ENCODE measurements around the gene TIE1.

Gene TIE1

DNA sequence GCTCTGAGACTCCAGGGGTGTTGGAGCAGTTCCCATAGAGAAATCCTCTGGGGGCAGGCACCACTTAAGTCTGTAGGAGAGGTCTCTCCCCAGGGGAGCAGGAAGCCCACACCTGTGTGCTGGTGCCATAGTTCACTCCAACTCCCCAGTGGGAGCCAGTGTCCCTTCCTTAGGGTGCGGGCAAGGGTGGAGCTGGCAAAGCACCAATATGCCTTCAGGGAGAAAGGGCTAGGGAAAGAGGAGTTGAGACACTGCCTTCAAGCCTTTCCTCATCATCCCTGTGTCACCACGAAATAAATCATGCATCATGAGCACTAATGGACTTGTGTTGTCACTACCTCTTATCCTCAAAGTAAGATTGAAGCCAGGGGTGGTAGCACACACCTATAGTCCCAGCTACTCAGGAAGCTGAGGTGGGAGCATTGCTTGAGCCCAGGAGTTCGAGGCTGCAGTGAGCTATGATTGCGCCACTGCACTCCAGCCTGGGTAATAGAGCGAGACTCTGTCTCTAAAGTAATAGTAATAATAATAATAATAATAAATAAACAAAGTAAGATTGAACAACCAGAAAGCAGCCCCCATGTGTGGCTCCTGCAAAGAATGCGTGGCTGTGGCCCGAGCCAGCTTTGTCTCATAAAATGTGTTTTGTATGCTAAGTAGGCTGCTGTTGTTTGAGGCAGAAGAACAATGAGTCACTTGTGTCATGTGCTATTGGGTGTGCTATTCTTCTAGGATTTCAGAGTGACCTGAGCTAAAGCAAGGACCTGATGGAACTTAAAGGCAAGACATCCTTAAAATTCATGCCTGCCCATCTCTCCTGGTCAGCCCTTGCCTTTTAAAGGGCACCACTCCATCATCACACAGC is 6.7 kb upstream of the TIE1 start:
- DNase-seq (ENCODE audit: low spot score), result no peak

DNA sequence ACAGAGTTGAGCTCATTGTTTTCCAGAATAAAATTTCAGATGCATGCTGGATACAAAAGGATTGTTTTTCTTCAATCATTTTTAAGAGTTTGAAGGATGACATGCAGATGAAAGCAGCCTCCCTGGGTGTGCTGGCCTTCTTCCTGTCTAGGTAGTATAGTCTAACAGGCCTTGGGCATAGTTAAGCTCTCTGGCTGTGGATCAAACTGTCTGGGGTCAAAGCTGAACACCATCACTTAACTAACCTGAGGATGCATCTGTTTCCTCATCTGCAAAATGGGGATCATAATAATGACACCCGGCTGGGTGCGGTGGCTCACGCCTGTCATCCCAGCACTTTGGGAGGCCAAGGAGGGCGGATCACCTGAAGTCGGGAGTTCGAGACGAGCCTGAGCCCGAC is 6.0 kb upstream of the TIE1 start:
- no peak for DNase-seq (ENCODE audit: low spot score)

DNA sequence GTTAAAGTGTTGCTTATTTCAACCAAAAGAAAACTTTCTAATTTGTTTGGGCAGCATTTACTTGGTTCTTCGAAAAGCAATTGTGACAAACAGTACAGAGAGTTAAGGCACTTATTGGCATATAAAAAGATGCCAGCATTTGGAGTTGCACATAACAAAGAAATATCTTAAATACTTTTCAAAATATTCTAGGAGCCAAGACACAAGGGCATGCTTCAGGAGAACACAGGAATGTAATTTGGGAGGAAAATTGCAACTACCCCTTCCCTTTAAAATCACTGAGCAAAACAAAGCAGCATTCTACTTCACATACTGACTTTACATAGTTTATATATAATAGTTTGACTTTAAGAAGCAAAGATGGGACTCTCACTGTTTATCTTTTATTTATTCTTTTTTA is 4.6 kb upstream of the TIE1 start:
- DNase-seq (ENCODE audit: low spot score), result no peak

DNA sequence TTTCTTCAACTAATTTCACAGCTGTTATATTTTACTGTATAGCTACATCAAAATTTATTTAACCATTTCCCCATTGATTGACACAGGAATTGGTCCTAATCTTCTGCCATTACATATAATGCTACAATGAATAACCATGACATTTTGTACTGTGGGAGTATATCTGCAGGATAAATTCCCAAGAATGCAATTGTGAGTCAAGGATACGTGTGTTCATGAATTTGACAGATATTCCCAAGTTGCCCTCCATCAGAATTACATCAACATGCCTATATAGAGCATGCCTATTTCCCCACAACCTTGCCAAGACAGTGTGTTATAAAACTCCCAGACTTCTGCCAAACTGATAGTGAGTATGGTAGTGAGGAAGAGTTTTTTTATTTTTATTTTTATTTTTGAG is 2.7 kb upstream of the TIE1 start:
- no peak for DNase-seq (ENCODE audit: low spot score)

DNA sequence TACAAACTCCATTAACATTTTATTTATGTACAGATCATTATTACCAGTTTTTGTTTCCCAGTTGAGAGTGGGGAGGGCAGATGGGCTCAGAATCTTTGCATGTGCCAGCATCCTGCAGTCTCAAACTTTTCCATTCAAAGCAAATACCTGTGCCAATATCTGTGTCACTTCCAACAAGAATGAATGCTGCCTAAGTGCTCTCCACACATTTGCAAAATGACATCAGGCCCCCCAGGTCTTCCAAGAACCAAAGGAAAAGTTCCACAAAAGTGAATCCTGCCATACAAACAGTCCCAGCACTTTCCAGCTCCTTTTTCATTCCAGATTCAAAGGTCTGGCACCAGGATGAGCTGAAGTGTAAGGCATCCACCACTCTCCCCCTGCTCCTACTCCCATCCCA is 1.7 kb upstream of the TIE1 start:
- no peak for DNase-seq (ENCODE audit: low spot score)

DNA sequence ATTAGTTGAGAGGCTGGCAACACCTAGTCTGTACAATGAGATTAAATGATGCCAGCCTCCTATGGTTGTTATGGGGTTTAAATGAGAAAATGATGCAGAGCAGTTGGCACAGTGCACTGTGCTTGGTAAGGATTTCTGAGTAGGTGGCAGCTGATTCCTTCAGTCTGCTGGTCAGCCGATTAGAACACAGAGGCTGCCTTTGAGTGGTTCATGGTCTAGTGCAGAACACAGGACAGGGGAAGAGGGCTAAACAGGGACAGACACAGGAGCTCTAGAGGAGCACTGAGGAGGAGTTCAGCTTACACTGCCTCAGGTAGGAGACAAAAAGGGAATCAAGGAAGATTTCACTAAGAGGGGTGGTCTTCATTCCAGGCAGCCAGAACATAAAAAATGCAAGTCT is 1.4 kb downstream of the TIE1 start:
- no peak for DNase-seq (ENCODE audit: low spot score)

DNA sequence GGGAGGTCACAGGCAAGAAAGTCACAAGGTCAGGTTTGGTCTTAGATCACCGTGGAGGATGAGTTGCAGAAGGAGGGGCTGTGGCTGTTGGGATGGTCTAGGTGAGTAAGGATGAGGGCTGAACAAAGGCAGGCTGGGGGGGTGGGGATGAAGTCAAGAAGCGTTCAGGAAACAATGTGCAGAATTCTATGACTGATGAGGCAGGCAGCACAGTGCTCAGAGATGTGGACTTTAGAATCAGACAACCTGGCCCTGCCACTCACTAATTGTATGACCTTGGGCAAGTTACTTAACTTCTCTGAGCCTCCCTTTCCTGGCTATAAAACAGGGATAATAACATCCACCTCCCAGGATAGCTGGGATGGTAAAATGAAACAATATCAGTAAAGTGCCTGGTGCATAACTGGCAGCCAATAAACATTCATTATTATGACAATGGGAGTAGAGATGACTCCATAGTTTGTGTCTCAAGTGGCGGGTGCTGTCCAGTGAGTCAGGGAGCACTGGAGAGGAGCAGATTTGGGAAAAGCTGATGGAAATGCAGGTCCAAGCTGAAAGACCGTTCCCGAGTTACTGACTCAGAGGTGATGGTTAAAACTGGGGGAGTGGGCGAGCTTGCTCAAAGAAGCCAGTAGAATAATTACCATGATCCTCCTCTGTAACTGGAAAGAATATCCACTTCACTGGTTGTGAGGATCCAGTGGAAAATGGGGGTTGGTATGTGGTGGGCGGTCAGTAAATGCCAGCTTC is 2.1 kb downstream of the TIE1 start:
- no peak for DNase-seq (ENCODE audit: low spot score)

DNA sequence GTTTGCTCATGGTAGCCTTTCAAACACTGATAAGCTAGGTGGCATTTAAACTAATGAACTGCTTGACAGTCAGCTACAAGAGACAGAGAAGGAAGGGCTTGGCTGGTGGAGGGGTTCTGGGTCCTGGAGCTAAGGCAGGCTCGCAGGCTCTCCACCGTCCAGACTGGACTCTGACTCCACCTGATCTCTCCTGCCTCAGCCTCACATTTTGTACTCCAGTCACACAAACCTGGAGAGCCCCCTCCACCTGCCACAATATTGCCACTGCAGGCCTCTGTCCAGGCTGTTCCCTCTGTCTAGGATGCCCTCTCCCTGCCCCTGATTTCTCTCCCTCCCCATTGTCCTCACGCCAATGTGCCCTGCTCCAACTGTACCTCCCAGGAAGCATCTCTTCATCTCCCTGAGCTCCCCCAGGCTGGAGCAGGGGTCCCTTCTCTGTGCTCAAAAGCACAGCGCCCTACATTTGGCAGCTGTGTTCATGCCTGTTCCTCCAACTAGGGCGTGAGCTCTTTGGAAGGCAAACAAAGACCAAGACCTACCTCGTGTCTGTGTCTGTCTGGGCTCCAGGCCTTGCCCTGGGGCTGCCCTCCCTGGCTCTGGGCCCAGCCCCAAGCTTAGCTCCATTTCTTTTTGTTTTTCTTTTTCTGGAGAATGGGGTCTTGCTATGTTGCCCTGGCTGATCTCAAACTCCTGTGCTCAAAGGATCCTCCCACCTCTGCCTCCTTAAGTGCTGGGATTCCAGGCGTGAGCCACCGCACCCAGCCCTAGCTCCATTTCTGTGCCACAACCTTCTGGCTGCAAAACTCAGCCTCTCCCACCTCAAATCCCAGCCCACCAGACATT is 2.9 kb downstream of the TIE1 start:
- DNase-seq (ENCODE audit: low spot score), result no peak

DNA sequence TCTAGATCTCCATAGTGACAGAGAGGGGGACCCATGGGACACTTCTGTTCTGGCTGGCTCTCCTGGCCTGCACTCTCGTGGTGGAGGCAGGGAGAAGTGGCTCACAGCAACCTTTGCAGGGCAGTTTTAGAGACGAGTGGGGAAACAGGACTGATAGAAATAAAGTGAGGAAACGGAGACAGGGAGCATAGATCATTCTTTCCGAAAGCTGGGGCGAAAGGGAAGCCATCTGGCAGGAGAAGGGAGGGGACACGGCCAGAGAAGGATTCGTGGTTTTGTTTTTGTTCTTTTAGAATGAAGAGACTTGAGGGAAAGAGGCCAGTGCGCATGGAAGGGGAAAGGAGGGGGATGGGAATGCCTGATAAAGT is 3.5 kb downstream of the TIE1 start:
- DNase-seq (ENCODE audit: low spot score), result no peak

DNA sequence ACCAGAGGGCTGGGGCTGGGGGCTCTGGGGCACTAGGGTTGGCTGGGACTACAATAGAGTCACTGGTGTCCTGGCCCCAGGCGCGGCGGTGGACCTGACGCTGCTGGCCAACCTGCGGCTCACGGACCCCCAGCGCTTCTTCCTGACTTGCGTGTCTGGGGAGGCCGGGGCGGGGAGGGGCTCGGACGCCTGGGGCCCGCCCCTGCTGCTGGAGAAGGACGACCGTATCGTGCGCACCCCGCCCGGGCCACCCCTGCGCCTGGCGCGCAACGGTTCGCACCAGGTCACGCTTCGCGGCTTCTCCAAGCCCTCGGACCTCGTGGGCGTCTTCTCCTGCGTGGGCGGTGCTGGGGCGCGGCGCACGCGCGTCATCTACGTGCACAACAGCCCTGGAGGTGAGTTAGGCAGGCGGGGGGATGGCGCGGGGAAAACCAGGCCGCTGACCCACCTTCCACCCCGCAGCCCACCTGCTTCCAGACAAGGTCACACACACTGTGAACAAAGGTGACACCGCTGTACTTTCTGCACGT is 4.1 kb downstream of the TIE1 start:
- no peak for DNase-seq (ENCODE audit: low spot score)

DNA sequence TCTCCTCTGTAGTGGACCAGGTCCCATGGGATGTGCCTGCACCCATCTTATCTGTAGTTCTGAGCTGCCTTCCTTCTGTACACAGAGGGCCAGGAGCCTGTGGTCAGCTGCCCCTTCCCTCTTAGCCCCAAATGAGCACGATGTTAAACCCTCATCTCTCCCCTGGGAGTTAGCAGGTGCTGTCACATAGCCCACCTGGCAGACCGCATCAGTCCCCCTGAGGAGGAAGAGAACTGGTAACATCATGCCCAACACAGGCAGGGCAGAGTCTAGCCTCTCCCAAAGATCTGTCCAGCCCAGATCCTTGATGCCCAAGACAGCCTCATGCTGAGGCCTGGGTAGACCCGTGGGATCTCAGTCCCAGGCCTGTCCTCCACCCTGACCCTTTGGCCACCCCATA is 4.7 kb downstream of the TIE1 start:
- no peak for DNase-seq (ENCODE audit: low spot score)

DNA sequence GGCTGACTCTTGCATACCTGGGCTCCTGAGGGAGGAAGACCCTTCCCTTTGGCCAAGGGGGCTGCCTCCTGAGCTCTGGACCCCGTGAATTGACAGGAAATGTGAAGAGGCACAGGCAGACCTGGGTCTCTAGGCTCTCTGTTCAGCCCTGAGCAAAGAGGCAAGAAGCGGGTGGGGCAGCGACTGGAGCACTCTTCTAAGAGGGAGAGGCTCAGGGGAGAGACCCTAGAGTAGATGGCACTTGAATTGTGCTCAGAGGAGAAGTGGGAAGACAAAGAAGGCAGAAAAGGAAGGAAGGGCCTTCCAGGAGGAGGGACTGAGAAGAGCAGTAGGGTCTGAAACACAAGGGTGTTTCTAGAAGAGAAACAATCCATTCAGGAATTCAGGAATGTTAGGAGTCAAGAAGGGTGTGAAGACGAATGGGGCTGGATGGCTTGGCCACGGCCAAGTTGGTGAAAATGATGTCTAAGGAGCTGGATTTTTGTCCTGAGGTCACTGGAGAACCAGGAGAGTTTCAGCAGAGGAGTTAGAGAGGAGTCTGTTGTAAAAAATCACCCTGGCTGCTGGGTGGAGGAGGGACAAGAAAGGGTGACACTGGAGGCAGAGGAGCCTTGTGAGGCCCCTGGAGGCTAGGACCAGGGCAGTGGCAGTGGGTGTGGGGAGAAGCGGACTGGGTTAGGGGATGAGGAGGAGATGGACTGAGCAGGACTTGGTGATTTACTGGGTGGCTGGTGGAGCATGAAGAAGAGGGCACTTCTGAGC is 5.3 kb downstream of the TIE1 start:
- no peak for DNase-seq (ENCODE audit: low spot score)

DNA sequence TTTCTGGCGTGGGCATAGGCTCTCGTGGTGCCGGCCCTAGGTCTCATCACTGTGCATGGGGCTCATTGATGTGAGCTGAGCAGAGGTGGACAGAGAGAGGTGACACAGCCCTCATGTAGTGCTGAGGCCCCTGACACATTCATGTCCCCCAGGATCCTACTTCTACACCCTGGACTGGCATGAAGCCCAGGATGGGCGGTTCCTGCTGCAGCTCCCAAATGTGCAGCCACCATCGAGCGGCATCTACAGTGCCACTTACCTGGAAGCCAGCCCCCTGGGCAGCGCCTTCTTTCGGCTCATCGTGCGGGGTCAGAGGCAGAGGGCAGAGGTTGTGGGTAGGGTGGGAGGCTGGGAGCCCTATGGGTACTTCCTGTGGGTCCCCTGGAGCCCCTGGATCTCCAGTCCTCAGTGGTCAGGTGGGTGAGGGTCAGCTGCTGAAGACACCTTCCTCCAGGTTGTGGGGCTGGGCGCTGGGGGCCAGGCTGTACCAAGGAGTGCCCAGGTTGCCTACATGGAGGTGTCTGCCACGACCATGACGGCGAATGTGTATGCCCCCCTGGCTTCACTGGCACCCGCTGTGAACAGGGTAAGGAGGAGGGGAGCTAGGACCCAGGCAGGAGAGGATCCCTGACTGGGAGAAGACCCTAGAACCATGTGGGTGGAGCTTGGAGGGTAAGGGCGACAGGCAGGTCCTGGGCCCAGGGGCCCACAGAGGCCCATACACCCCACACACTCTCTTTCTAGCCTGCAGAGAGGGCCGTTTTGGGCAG is 6.1 kb downstream of the TIE1 start:
- DNase-seq (ENCODE audit: low spot score), result no peak

DNA sequence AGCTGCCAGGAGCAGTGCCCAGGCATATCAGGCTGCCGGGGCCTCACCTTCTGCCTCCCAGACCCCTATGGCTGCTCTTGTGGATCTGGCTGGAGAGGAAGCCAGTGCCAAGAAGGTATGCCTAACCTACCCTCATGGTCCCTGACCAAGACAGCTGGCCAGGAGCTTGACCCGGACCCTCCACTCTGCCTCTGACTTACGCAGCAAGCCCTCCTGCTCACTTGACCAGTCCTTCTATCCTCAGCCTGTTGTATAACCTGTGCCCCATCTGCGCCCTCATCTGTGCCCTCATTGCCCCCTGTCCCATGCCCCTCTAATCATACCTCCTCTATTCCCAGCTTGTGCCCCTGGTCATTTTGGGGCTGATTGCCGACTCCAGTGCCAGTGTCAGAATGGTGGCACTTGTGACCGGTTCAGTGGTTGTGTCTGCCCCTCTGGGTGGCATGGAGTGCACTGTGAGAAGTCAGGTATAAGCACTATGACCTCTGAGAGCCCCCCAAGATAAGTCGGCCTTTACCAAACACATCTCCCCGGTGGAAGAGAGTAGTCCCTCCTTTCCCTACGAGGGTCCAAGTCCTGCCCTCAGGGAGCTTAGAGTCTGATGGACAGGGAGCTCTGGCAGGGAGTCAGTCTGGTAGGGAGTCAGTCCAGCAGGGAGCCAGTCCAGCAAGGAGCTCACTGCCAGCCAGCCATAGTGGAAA is 6.8 kb downstream of the TIE1 start:
- no peak for DNase-seq (ENCODE audit: low spot score)

DNA sequence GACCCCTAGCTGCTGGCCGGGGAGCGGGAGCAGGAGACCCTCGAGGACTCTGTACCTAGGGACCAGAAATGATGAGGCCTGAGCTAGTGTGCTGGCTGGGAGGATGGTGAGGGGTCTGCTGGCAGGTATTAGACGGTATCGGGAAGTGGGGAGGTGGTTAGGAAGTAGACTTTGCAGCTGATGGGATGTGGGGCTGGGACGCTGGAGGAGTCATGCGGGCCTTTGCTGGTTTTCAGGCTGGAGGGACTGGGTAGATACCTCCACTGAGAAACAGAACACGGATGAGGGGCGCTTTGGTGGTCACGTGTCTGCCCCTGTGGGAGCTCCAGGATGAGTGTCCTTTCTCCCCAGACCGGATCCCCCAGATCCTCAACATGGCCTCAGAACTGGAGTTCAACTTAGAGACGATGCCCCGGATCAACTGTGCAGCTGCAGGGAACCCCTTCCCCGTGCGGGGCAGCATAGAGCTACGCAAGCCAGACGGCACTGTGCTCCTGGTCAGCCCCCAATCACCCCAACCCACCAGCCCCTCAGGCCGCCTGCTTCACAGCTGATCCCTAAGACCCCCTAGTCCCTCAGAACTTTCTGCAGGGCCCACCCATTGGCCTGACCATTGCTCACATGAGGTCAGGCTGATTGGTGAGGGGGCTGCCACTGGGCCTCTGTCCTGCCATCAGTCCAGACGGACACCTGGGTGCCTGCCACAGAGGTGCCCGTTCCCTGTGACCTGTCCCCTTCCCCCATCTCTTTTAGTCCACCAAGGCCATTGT is 8.0 kb downstream of the TIE1 start:
- no peak for DNase-seq (ENCODE audit: low spot score)

DNA sequence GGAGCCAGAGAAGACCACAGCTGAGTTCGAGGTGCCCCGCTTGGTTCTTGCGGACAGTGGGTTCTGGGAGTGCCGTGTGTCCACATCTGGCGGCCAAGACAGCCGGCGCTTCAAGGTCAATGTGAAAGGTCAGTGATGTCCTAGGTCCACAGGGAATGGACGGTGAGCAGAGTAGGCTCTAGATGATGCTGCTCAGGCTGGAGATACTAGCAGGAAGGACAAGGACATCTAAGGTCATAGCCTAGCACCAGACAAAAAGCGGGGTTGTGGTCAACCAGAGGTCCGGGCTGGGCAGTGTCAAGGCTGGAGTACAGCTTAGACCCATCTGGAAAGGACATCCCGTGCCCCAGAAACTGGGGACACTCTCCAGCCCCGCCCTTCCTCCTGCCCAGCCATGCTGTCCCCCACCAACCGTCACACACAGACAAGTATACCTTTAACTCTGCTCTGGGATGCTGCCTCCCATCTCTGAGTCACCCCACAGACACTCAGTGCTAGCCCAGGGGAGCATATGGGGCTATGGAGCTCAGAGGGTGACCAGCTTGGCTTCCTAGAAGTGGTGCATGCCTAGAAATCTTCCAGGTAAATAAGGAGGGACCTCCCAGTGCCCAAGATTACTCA is 8.7 kb downstream of the TIE1 start:
- DNase-seq (ENCODE audit: low spot score), result no peak

DNA sequence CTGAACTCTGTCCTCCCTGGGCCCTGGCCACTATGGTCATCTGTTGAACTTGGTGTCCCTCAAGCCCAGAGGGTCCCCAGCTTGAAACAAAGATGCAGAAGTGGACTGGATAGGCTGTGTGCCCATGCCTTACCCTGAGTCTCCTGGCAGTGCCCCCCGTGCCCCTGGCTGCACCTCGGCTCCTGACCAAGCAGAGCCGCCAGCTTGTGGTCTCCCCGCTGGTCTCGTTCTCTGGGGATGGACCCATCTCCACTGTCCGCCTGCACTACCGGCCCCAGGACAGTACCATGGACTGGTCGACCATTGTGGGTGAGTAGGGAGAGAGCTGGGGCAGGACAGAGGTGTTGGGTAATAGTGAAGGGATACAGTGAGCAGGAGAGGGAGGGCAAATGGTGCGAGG is 10.7 kb downstream of the TIE1 start:
- DNase-seq (ENCODE audit: low spot score), result no peak

DNA sequence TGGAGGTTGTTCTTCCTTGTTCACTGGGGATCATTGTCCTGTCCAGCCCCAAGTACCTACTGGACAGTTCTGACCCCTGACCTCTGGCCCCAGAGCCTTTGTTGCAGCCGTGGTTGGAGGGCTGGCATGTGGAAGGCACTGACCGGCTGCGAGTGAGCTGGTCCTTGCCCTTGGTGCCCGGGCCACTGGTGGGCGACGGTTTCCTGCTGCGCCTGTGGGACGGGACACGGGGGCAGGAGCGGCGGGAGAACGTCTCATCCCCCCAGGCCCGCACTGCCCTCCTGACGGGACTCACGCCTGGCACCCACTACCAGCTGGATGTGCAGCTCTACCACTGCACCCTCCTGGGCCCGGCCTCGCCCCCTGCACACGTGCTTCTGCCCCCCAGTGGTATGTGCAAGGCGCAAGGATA is 11.4 kb downstream of the TIE1 start:
- DNase-seq (ENCODE audit: low spot score), result no peak

Measured in cerebellar cortex (tissue), 1 donor.